Effector CD8-positive, alpha-beta T cell (primary cell): Measurements from ENCODE around the gene ZNF488.

Source experiments
- DNase-seq: peaks from one replicate; lab custom pipeline; 2025; lab: John Stamatoyannopoulos, UW

ZNF488 gene

GRCh38 chr10:47330366-47330765, 53.7 kb downstream of the ZNF488 start:
- no peak for DNase-seq

GRCh38 chr10:47329855-47330254, 54.2 kb downstream of the ZNF488 start:
- no peak for DNase-seq

- no peak for DNase-seq
Measured at GRCh38 chr10:47326927-47327330, 57.2 kb downstream of the ZNF488 start.

GRCh38 chr10:47326306-47326926, 57.7 kb downstream of the ZNF488 start:
- DNase-seq, result no peak

- DNase-seq, result no peak
Measured at GRCh38 chr10:47325303-47326291, 58.5 kb downstream of the ZNF488 start.

GRCh38 chr10:47323636-47324296, 60.3 kb downstream of the ZNF488 start:
- no peak for DNase-seq

GRCh38 chr10:47323087-47323486, 61.0 kb downstream of the ZNF488 start:
- no peak for DNase-seq

- DNase-seq, result no peak
Measured at GRCh38 chr10:47322300-47323061, 61.6 kb downstream of the ZNF488 start, which contains the start of gene GDF2. Gene GDF2, plus strand, starts transcription at chr10:47322454. Its CDS starts 215 bp downstream, at chr10:47322669.

GRCh38 chr10:47321521-47322195, 62.4 kb downstream of the ZNF488 start:
- DNase-seq, result no peak

GRCh38 chr10:47320812-47321211, 63.3 kb downstream of the ZNF488 start:
- DNase-seq, result no peak

GRCh38 chr10:47319784-47320183, 64.3 kb downstream of the ZNF488 start:
- no peak for DNase-seq

GRCh38 chr10:47318706-47319105, 65.4 kb downstream of the ZNF488 start:
- no peak for DNase-seq

GRCh38 chr10:47317251-47317650, 66.8 kb downstream of the ZNF488 start:
- no peak for DNase-seq

GRCh38 chr10:47316131-47316530, 68.0 kb downstream of the ZNF488 start:
- no peak for DNase-seq
